Neural progenitor cell (in vitro differentiated cells): ENCODE results near the gene HSD3B7. TPM values are rescaled to one million over a fixed set of nuclear protein-coding genes. Genes with fewer than 3 reads are reported as not detected.

ENCODE experiments used
- DNase-seq: peaks from one replicate; pipeline ENCODE4 v3.0.0-alpha.2; 2016; ENCODE audit warnings: low spot score
- H2AFZ ChIP-seq: fragments of 200-600 bp; sonication (generic); replicated peaks from 2 replicates; pipeline ENCODE4 v1.6.1; 2016; ENCODE audit warnings: antibody characterized with exemption
- H3F3A ChIP-seq: fragments of 200-600 bp; sonication (generic); 2 replicates; pipeline ENCODE4 v1.6.1; 2016; ENCODE audit warnings: antibody characterized with exemption, low read depth
- H3K27ac ChIP-seq: fragments of 200-600 bp; sonication (generic); 2 replicates; pipeline ENCODE4 v1.5.1; 2016; ENCODE audit warnings: mild to moderate bottlenecking
- H3K27me3 ChIP-seq: fragments of 200-600 bp; sonication (generic); 2 replicates; pipeline ENCODE4 v1.6.1; 2016; ENCODE audit warnings: mild to moderate bottlenecking, moderate library complexity
- H3K36me3 ChIP-seq: fragments of 200-600 bp; sonication (generic); 2 replicates; pipeline ENCODE4 v1.5.1; 2016
- H3K4me1 ChIP-seq: fragments of 200-600 bp; sonication (generic); 2 replicates; pipeline ENCODE4 v1.6.1; 2016; ENCODE audit warnings: mixed run types
- H3K4me2 ChIP-seq: fragments of 200-600 bp; sonication (generic); 2 replicates; pipeline ENCODE4 v1.6.1; 2016
- H3K4me3 ChIP-seq: fragments of 200-600 bp; sonication (generic); 2 replicates; pipeline ENCODE4 v1.5.1; 2016
- H3K79me2 ChIP-seq: fragments of 200-600 bp; sonication (generic); 2 replicates; pipeline ENCODE4 v1.6.1; 2016; ENCODE audit warnings: low read depth
- H3K9ac ChIP-seq: fragments of 200-600 bp; sonication (generic); 2 replicates; pipeline ENCODE4 v1.6.1; 2016
- H3K9me3 ChIP-seq: fragments of 200-600 bp; sonication (generic); 2 replicates; pipeline ENCODE4 v1.5.1; 2016; ENCODE audit warnings: low read depth
- H4K20me1 ChIP-seq: fragments of 200-600 bp; sonication (generic); 2 replicates; pipeline ENCODE4 v1.6.1; 2016; ENCODE audit warnings: low read depth
- H3K27ac Mint-ChIP-seq: 3 replicates; pipeline ENCODE4 v1.8.0; 2021; ENCODE audit warnings: mixed read lengths
- H3K27me3 Mint-ChIP-seq: 2 replicates; pipeline ENCODE4 v1.8.0; 2022; ENCODE audit warnings: low read depth, mild to moderate bottlenecking, inconsistent platforms, moderate library complexity, mixed read lengths; ENCODE audit not compliant: insufficient read depth
- H3K36me3 Mint-ChIP-seq: 3 replicates; pipeline ENCODE4 v1.8.0; 2021; ENCODE audit warnings: mixed read lengths
- H3K4me1 Mint-ChIP-seq: 3 replicates; pipeline ENCODE4 v1.8.0; 2021; ENCODE audit warnings: mixed read lengths
- H3K4me3 Mint-ChIP-seq: 3 replicates; pipeline ENCODE4 v1.8.0; 2021; ENCODE audit warnings: mild to moderate bottlenecking, moderate library complexity, mixed read lengths
- H3K9me3 Mint-ChIP-seq: 3 replicates; pipeline ENCODE4 v1.8.0; 2020; ENCODE audit warnings: mixed read lengths
- EZH2 ChIP-seq: fragments of 200-600 bp; sonication (generic); IDR thresholded peaks from 2 replicates; pipeline ENCODE4 v1.6.1; 2017; ENCODE audit warnings: antibody characterized with exemption, mild to moderate bottlenecking, moderate library complexity
- EZH2phosphoT487 ChIP-seq: fragments of 200-600 bp; sonication (generic); IDR thresholded peaks from 2 replicates; pipeline ENCODE4 v1.6.1; 2017; ENCODE audit warnings: antibody characterized with exemption
- total RNA-seq: library from RNA; depleted of rRNA; stranded (reverse); fragments of >200 nt; gene quantifications from 2 replicates; pipeline ENCODE4 v1.2.3, GENCODE V29; 2015; ENCODE audit warnings: low replicate concordance
- TF ChIP-seq, protein P1 (sequence below): fragments of 200-600 bp; sonication (generic); IDR thresholded peaks from 2 replicates; pipeline ENCODE4 v1.5.1; 2017; ENCODE audit warnings: antibody characterized with exemption, mild to moderate bottlenecking

Gene HSD3B7
- total RNA-seq, 1 donor from 2014 or later: 1.4 TPM

DNA sequence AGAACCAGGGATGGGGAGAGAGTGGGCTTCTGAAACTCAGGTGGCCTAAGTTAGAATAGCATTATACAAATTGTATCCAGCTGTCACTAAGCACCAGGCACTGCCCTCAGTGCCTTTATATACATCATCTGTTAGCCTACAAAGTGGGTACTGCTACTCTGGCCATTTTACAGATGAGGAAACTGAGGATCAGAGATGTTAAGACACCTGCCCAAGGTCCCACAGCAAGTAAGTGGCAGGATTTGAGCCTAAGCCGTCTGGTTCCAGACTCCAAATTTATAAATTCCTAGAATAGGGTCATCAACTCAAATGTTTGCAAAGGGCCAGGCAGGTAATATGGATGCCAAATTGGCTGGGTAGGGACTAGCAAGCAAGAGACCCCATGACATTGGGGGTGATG lies 33.8 kb upstream of the HSD3B7 start:
- Histone ChIP-seq H3K4me2 (no peak overlapping the region), H3K27me3 (no peaks in the 10 kb centered on the region), H2AFZ (no peak overlapping the region), H4K20me1 (peaks cover 11% of the 10 kb centered on the region), H3K4me1 (peaks cover 19% of the 10 kb centered on the region), H3K9me3 (no peaks in the 10 kb centered on the region), H3K9ac (no peak overlapping the region), H3K79me2 (peaks cover 9% of the 10 kb centered on the region), H3K4me3 (no peak overlapping the region), H3K27ac (no peak overlapping the region), H3F3A (peaks cover 42% of the 10 kb centered on the region), H3K36me3 (no peaks in the 10 kb centered on the region)
- H3K27me3 Mint-ChIP-seq: peaks cover 10% of the 10 kb centered on the region
- no peak for TF ChIP-seq EZH2
- no peak for TF ChIP-seq EZH2phosphoT487
- TF ChIP-seq, protein P1, sequence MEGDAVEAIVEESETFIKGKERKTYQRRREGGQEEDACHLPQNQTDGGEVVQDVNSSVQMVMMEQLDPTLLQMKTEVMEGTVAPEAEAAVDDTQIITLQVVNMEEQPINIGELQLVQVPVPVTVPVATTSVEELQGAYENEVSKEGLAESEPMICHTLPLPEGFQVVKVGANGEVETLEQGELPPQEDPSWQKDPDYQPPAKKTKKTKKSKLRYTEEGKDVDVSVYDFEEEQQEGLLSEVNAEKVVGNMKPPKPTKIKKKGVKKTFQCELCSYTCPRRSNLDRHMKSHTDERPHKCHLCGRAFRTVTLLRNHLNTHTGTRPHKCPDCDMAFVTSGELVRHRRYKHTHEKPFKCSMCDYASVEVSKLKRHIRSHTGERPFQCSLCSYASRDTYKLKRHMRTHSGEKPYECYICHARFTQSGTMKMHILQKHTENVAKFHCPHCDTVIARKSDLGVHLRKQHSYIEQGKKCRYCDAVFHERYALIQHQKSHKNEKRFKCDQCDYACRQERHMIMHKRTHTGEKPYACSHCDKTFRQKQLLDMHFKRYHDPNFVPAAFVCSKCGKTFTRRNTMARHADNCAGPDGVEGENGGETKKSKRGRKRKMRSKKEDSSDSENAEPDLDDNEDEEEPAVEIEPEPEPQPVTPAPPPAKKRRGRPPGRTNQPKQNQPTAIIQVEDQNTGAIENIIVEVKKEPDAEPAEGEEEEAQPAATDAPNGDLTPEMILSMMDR: no peak
- no peak for DNase-seq
- peak overlapping the region; percentile 70 for H3K4me3 Mint-ChIP-seq
- no peaks in the 10 kb centered on the region for H3K36me3 Mint-ChIP-seq
- peaks cover 30% of the 10 kb centered on the region for H3K4me1 Mint-ChIP-seq
- H3K9me3 Mint-ChIP-seq: no peaks in the 10 kb centered on the region
- no peak overlapping the region for H3K27ac Mint-ChIP-seq

- TF ChIP-seq EZH2: no peak
- TF ChIP-seq, protein P1: no peak
- no peak for TF ChIP-seq EZH2phosphoT487
- Mint-ChIP-seq H3K4me3 (no peak overlapping the region), H3K27ac (peak overlapping the region; percentile 17), H3K4me1 (peaks cover 27% of the 10 kb centered on the region), H3K9me3 (no peaks in the 10 kb centered on the region), H3K36me3 (no peaks in the 10 kb centered on the region), H3K27me3 (peaks cover 7% of the 10 kb centered on the region)
- Histone ChIP-seq H3K27ac (no peak overlapping the region), H3K27me3 (no peaks in the 10 kb centered on the region), H3K9ac (no peak overlapping the region), H4K20me1 (peaks cover 11% of the 10 kb centered on the region), H3K9me3 (no peaks in the 10 kb centered on the region), H3K4me1 (peaks cover 19% of the 10 kb centered on the region), H2AFZ (no peak overlapping the region), H3K36me3 (no peaks in the 10 kb centered on the region), H3K4me2 (no peak overlapping the region), H3K79me2 (peaks cover 9% of the 10 kb centered on the region), H3K4me3 (no peak overlapping the region), H3F3A (peaks cover 42% of the 10 kb centered on the region)
- DNase-seq: no peak
Measured at GRCh38 chr16:30951750-30952149, 33.3 kb upstream of the HSD3B7 start.

DNA sequence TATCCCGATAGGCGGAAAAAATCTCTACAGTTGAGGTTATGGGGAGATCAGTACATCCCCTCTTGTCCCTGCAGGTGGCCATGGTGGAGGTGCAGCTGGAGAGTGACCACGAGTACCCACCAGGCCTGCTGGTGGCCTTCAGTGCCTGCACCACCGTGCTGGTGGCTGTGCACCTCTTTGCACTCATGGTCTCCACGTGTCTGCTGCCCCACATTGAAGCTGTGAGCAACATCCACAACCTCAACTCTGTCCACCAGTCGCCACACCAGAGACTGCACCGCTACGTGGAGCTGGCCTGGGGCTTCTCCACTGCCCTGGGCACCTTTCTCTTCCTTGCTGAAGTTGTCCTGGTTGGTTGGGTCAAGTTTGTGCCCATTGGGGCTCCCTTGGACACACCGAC lies 31.9 kb upstream of the HSD3B7 start:
- H3K9me3 Mint-ChIP-seq: no peaks in the 10 kb centered on the region

GRCh38 chr16:30953511-30954124 lies 31.4 kb upstream of the HSD3B7 start:
- H3K4me1 Mint-ChIP-seq: peaks cover 23% of the 10 kb centered on the region
- Histone ChIP-seq H3K4me1 (peaks cover 9% of the 10 kb centered on the region), H3K9me3 (no peaks in the 10 kb centered on the region), H4K20me1 (peaks cover 15% of the 10 kb centered on the region), H3K27ac (no peak overlapping the region), H3F3A (peaks cover 46% of the 10 kb centered on the region), H2AFZ (no peak overlapping the region), H3K79me2 (peaks cover 14% of the 10 kb centered on the region), H3K27me3 (no peaks in the 10 kb centered on the region), H3K36me3 (no peaks in the 10 kb centered on the region), H3K4me3 (no peak overlapping the region), H3K9ac (no peak overlapping the region), H3K4me2 (peak overlapping the region; percentile 45)
- H3K4me3 Mint-ChIP-seq: peak overlapping the region; percentile 43
- no peak for TF ChIP-seq EZH2
- TF ChIP-seq, protein P1: peak; percentile 86
- H3K9me3 Mint-ChIP-seq: no peaks in the 10 kb centered on the region
- H3K36me3 Mint-ChIP-seq: no peaks in the 10 kb centered on the region
- H3K27me3 Mint-ChIP-seq: peaks cover 4% of the 10 kb centered on the region
- no peak overlapping the region for H3K27ac Mint-ChIP-seq
- peak; percentile 97 for DNase-seq

More for the DNA sequence above, 31.9 kb upstream of the HSD3B7 start:
- Mint-ChIP-seq H3K27ac (no peak overlapping the region), H3K4me3 (no peak overlapping the region), H3K4me1 (peaks cover 20% of the 10 kb centered on the region), H3K36me3 (no peaks in the 10 kb centered on the region), H3K27me3 (peaks cover 4% of the 10 kb centered on the region)
- peaks cover 44% of the 10 kb centered on the region for H3F3A ChIP-seq
- no peaks in the 10 kb centered on the region for H3K27me3 ChIP-seq
- TF ChIP-seq EZH2phosphoT487: no peak
- DNase-seq: no peak
- peaks cover 9% of the 10 kb centered on the region for H3K79me2 ChIP-seq
- H2AFZ ChIP-seq: no peak overlapping the region
- no peaks in the 10 kb centered on the region for H3K36me3 ChIP-seq
- no peak overlapping the region for H3K4me3 ChIP-seq
- no peak overlapping the region for H3K9ac ChIP-seq
- H3K9me3 ChIP-seq: no peaks in the 10 kb centered on the region
- H3K27ac ChIP-seq: no peak overlapping the region
- peaks cover 8% of the 10 kb centered on the region for H3K4me1 ChIP-seq
- H4K20me1 ChIP-seq: peaks cover 11% of the 10 kb centered on the region
- no peak overlapping the region for H3K4me2 ChIP-seq
